Measurements from ENCODE around the gene TLR3.

Gene TLR3

DNA sequence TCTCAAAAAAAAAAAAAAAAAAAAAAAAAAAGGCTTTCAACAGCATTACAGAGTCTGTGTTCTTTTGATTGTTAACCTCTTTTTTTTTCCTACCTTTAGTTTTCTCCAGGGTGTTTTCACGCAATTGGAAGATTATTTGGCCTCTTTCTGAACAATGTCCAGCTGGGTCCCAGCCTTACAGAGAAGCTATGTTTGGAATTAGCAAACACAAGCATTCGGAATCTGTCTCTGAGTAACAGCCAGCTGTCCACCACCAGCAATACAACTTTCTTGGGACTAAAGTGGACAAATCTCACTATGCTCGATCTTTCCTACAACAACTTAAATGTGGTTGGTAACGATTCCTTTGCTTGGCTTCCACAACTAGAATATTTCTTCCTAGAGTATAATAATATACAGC lies 13.3 kb downstream of the TLR3 start:
- Histone ChIP-seq H3K4me1 (ENCODE audit: control insufficient read depth, insufficient read depth, low read length) (peaks cover 23% of the 10 kb centered on the region), H3K4me3 (ENCODE audit: low read depth, low read length) (no peak overlapping the region), H3K9me3 (ENCODE audit: control insufficient read depth, insufficient read depth, low read depth, low read length) (no peaks in the 10 kb centered on the region), H3K9ac (ENCODE audit: low read length) (no peak overlapping the region), H3K27ac (ENCODE audit: low read depth, low read length) (no peak overlapping the region), H3K27me3 (ENCODE audit: control insufficient read depth, insufficient read depth, low read length) (no peaks in the 10 kb centered on the region), H3K36me3 (ENCODE audit: control insufficient read depth, insufficient read depth, low read length) (no peaks in the 10 kb centered on the region)

GRCh38 chr4:186088523-186088922 lies 19.6 kb downstream of the TLR3 start:
- no peak overlapping the region for H3K27ac ChIP-seq (ENCODE audit: low read depth, low read length)
- no peaks in the 10 kb centered on the region for H3K9me3 ChIP-seq (ENCODE audit: control insufficient read depth, insufficient read depth, low read depth, low read length)
- H3K9ac ChIP-seq (ENCODE audit: low read length): no peak overlapping the region
- no peaks in the 10 kb centered on the region; the same call in 1 of the 2 replicates for H3K4me1 ChIP-seq (ENCODE audit: control insufficient read depth, insufficient read depth, low read length)
- no peaks in the 10 kb centered on the region for H3K36me3 ChIP-seq (ENCODE audit: control insufficient read depth, insufficient read depth, low read length)
- H3K27me3 ChIP-seq (ENCODE audit: control insufficient read depth, insufficient read depth, low read length): no peaks in the 10 kb centered on the region
- no peak overlapping the region for H3K4me3 ChIP-seq (ENCODE audit: low read depth, low read length)

- Histone ChIP-seq H3K36me3 (ENCODE audit: control insufficient read depth, insufficient read depth, low read length) (no peaks in the 10 kb centered on the region), H3K27me3 (ENCODE audit: control insufficient read depth, insufficient read depth, low read length) (no peaks in the 10 kb centered on the region), H3K4me3 (ENCODE audit: low read depth, low read length) (no peak overlapping the region), H3K9ac (ENCODE audit: low read length) (no peak overlapping the region), H3K27ac (ENCODE audit: low read depth, low read length) (no peak overlapping the region), H3K9me3 (ENCODE audit: control insufficient read depth, insufficient read depth, low read depth, low read length) (no peaks in the 10 kb centered on the region), H3K4me1 (ENCODE audit: control insufficient read depth, insufficient read depth, low read length) (no peaks in the 10 kb centered on the region; the same call in 1 of the 2 replicates)
Observed at GRCh38 chr4:186092296-186092695, 23.3 kb downstream of the TLR3 start.

- H3K4me1 ChIP-seq (ENCODE audit: control insufficient read depth, insufficient read depth, low read length): no peaks in the 10 kb centered on the region
- H3K9me3 ChIP-seq (ENCODE audit: control insufficient read depth, insufficient read depth, low read depth, low read length): no peaks in the 10 kb centered on the region
- H3K36me3 ChIP-seq (ENCODE audit: control insufficient read depth, insufficient read depth, low read length): no peaks in the 10 kb centered on the region
- H3K9ac ChIP-seq (ENCODE audit: low read length): no peak overlapping the region
- H3K27me3 ChIP-seq (ENCODE audit: control insufficient read depth, insufficient read depth, low read length): no peaks in the 10 kb centered on the region
- H3K4me3 ChIP-seq (ENCODE audit: low read depth, low read length): no peak overlapping the region
- no peak overlapping the region for H3K27ac ChIP-seq (ENCODE audit: low read depth, low read length)
Observed at GRCh38 chr4:186095406-186095805, 26.4 kb downstream of the TLR3 start.

GRCh38 chr4:186096681-186097165 lies 27.8 kb downstream of the TLR3 start:
- H3K9ac ChIP-seq (ENCODE audit: low read length): no peak overlapping the region
- H3K4me1 ChIP-seq (ENCODE audit: control insufficient read depth, insufficient read depth, low read length): no peaks in the 10 kb centered on the region
- no peak overlapping the region for H3K27ac ChIP-seq (ENCODE audit: low read depth, low read length)
- H3K36me3 ChIP-seq (ENCODE audit: control insufficient read depth, insufficient read depth, low read length): no peaks in the 10 kb centered on the region
- H3K4me3 ChIP-seq (ENCODE audit: low read depth, low read length): no peak overlapping the region
- no peaks in the 10 kb centered on the region for H3K9me3 ChIP-seq (ENCODE audit: control insufficient read depth, insufficient read depth, low read depth, low read length)
- no peaks in the 10 kb centered on the region for H3K27me3 ChIP-seq (ENCODE audit: control insufficient read depth, insufficient read depth, low read length)

DNA sequence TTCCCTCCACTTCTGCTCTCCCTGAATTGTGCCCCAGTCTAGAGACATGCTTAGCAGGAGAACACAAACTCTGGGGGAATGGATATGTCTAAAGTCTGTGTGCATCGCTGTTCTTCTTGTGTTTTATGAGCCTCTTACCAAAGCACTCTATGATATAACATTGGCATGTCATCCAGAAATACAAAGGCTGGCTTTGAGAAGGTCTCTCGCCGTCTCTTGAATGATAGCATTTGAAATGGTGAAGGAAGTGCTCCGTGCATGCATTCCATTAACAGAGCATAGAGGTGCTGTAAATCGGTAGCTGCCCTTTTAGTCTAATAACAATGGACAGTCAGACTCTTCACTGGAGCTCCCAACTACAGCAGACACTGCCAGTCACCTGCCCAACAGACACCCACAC lies 28.4 kb downstream of the TLR3 start:
- peaks cover under 1% of the 10 kb centered on the region for H3K27me3 ChIP-seq (ENCODE audit: control insufficient read depth, insufficient read depth, low read length)
- no peaks in the 10 kb centered on the region for H3K9me3 ChIP-seq (ENCODE audit: control insufficient read depth, insufficient read depth, low read depth, low read length)
- no peak overlapping the region for H3K4me3 ChIP-seq (ENCODE audit: low read depth, low read length)
- H3K27ac ChIP-seq (ENCODE audit: low read depth, low read length): no peak overlapping the region
- no peak overlapping the region for H3K9ac ChIP-seq (ENCODE audit: low read length)
- H3K4me1 ChIP-seq (ENCODE audit: control insufficient read depth, insufficient read depth, low read length): no peaks in the 10 kb centered on the region
- no peaks in the 10 kb centered on the region for H3K36me3 ChIP-seq (ENCODE audit: control insufficient read depth, insufficient read depth, low read length)

- Histone ChIP-seq H3K36me3 (ENCODE audit: control insufficient read depth, insufficient read depth, low read length) (no peaks in the 10 kb centered on the region), H3K9me3 (ENCODE audit: control insufficient read depth, insufficient read depth, low read depth, low read length) (no peaks in the 10 kb centered on the region), H3K4me3 (ENCODE audit: low read depth, low read length) (no peak overlapping the region), H3K27me3 (ENCODE audit: control insufficient read depth, insufficient read depth, low read length) (peaks cover 41% of the 10 kb centered on the region), H3K9ac (ENCODE audit: low read length) (no peak overlapping the region), H3K27ac (ENCODE audit: low read depth, low read length) (no peak overlapping the region), H3K4me1 (ENCODE audit: control insufficient read depth, insufficient read depth, low read length) (peaks cover 12% of the 10 kb centered on the region)
Observed at GRCh38 chr4:186102931-186103330, 34.0 kb downstream of the TLR3 start.

- Histone ChIP-seq H3K4me1 (ENCODE audit: control insufficient read depth, insufficient read depth, low read length) (peaks cover 12% of the 10 kb centered on the region), H3K9ac (ENCODE audit: low read length) (peak within 1 kb of the TSS; percentile 31), H3K27ac (ENCODE audit: low read depth, low read length) (no peak within 1 kb of the TSS), H3K36me3 (ENCODE audit: control insufficient read depth, insufficient read depth, low read length) (no peaks in the 10 kb centered on the region), H3K27me3 (ENCODE audit: control insufficient read depth, insufficient read depth, low read length) (peaks cover 41% of the 10 kb centered on the region), H3K9me3 (ENCODE audit: control insufficient read depth, insufficient read depth, low read depth, low read length) (no peaks in the 10 kb centered on the region), H3K4me3 (ENCODE audit: low read depth, low read length) (peak within 1 kb of the TSS; percentile 63)
Observed at GRCh38 chr4:186104114-186104889, 35.3 kb downstream of the TLR3 start, which contains the start of gene FAM149A. TSS of gene FAM149A (plus strand) at chr4:186104704.

DNA sequence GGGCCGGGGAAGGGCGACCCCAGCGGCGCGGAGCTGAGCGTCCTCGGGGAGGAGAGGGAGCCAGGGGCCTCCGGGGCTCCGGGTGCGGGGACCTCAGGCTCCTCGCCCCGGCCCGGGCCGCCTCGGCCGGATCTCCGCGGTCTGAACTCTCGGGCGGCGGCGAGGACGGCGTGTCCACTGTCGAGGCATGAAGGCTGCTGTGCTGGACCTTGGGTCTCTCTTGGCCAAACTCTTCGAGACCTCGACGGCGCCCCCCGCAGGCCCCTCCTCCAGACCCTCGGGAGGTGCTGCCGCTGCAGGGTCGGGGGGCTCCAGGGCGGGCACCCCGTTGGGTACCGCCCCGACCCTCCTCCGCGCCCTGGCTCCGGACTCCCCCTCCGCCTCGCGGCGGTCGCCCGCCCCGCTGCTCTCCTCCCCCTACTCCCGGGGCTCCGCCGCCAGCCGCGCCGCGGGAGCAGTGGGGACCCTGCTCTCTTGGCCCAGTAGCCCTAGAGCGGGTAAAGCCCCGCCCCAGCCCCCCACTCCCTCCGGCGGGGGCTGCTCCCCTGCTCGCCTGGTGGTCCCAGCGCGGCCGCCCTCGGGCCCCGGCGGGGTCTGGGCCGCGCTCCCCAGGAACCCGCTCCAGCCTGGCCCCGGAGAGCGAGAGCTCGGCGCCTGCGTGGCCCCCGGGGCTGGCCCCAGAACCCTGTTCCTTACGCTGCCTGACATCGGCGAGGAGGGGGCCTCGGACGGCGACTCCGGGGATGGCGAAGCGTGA lies 36.1 kb downstream of the TLR3 start:
- no peak overlapping the region for H3K27ac ChIP-seq (ENCODE audit: low read depth, low read length)
- peaks cover 41% of the 10 kb centered on the region for H3K27me3 ChIP-seq (ENCODE audit: control insufficient read depth, insufficient read depth, low read length)
- H3K4me3 ChIP-seq (ENCODE audit: low read depth, low read length): peak overlapping the region; percentile 63
- no peaks in the 10 kb centered on the region for H3K9me3 ChIP-seq (ENCODE audit: control insufficient read depth, insufficient read depth, low read depth, low read length)
- peak overlapping the region; percentile 31 for H3K9ac ChIP-seq (ENCODE audit: low read length)
- no peaks in the 10 kb centered on the region for H3K36me3 ChIP-seq (ENCODE audit: control insufficient read depth, insufficient read depth, low read length)
- peaks cover 12% of the 10 kb centered on the region for H3K4me1 ChIP-seq (ENCODE audit: control insufficient read depth, insufficient read depth, low read length)

DNA sequence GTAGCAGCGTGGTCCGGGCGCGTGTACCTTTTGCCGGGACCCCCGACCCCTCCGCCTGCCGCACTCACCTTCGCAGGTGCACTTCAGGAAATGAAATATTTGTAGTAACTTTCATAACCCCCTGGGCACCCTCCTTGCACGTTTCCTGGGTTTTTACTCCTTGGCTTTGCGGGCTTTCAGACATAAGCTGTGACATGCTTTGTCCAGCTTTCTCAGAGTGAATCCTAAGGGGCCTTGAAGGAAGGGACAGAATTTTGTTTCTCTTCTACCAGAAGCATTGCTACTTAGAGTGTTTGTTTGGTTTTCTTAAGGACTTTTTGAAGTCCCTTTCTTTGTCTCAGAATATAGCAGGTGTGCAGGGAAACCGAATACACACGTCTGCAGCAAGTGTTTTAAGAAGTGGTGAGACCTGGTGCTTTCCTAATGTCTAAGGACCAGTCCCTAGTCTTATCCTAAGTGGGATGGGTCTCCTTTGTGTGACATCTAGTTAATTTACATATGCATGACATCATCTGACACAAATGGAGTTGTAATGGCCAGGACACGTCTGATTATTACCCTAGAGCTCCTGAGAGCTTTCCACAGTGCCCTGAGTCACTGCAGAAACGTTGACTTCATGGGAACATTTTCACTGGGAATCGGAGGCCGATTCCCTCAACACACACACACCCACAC lies 36.8 kb downstream of the TLR3 start:
- Histone ChIP-seq H3K9ac (ENCODE audit: low read length) (peak overlapping the region; percentile 31), H3K4me1 (ENCODE audit: control insufficient read depth, insufficient read depth, low read length) (peaks cover 12% of the 10 kb centered on the region)

DNA sequence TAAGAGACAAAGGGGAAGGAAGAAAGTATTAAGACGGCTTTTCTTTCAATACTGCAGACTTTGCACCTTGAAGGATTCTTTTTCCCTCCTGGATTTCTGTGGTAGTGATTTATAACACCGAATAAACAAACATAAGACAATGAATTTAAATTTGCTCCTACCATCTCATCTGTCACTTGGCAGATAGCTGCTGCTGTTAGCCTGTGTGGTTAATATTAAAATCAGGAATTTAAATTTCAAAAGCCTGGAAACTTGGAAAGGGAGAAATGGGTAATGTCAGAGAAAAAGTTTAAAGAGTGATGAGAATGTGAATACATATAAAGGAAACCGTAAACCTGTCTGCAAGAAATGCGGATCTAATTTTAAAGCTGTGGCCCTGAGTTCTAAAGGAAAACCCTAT lies 39.0 kb downstream of the TLR3 start:
- Histone ChIP-seq H3K4me1 (ENCODE audit: control insufficient read depth, insufficient read depth, low read length) (peaks cover 12% of the 10 kb centered on the region), H3K36me3 (ENCODE audit: control insufficient read depth, insufficient read depth, low read length) (no peaks in the 10 kb centered on the region), H3K27ac (ENCODE audit: low read depth, low read length) (no peak overlapping the region), H3K9ac (ENCODE audit: low read length) (no peak overlapping the region), H3K4me3 (ENCODE audit: low read depth, low read length) (no peak overlapping the region), H3K27me3 (ENCODE audit: control insufficient read depth, insufficient read depth, low read length) (peaks cover 35% of the 10 kb centered on the region), H3K9me3 (ENCODE audit: control insufficient read depth, insufficient read depth, low read depth, low read length) (no peaks in the 10 kb centered on the region)

More for the DNA sequence above, 36.8 kb downstream of the TLR3 start:
- Histone ChIP-seq H3K36me3 (ENCODE audit: control insufficient read depth, insufficient read depth, low read length) (no peaks in the 10 kb centered on the region), H3K27ac (ENCODE audit: low read depth, low read length) (no peak overlapping the region), H3K27me3 (ENCODE audit: control insufficient read depth, insufficient read depth, low read length) (peaks cover 41% of the 10 kb centered on the region), H3K4me3 (ENCODE audit: low read depth, low read length) (peak overlapping the region; percentile 63), H3K9me3 (ENCODE audit: control insufficient read depth, insufficient read depth, low read depth, low read length) (no peaks in the 10 kb centered on the region)

Data from HUES6 (cell line).